Measurements from ENCODE around the gene GALNT9.
"Not testable (repeated sequence)": the region's sequence is repeated elsewhere in the genome, so short reads cannot be mapped to it uniquely, and the experiment has no call there.

The GALNT9 gene

DNA sequence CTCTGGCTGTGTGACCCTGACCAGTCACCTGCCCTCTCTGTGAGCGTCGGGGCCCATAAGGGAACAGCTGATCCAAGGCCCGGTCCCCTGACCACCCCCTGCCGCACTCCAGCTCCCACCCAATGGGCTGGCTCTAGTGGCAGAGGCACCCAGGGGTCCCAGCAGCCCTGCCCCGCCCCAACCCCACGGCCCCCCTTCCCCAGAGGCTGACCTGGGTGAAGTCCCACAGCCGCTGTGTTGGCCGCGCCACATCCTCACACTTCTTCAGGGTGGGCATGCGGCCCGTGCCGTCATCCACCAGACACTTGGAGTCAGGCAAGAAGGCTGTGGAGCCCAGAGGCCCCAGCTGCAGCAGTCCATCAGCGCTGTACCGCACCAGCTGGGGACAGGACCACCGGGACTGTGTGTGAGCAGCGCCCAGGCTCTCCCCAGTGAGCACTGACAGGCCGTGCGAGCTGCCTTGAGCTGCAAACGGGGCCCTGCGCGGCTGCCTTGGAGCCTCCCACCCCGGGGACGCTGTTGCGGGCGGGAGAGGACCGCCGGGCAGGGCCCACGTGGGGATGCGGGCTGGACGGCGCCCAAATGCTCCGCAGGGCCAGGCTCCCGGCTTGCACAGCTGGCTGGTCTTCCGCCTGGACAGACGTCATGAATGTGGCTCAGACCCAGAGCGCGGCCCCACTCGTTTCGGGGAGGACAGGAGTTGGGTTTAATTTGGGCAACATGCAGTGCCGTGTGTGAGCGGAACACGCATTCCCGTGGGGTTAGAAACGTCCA is 131.6 kb downstream of the GALNT9 start:
- Histone ChIP-seq H3K27me3 (ENCODE audit: insufficient read depth, low read length, poor library complexity) (no peaks in the 10 kb centered on the region), H3K4me2 (ENCODE audit: insufficient read depth, low read length) (no peak overlapping the region), H2AFZ (ENCODE audit: low read depth, low read length) (no peak overlapping the region), H3K36me3 (ENCODE audit: insufficient read depth, low read length) (no peaks in the 10 kb centered on the region), H3K4me3 (ENCODE audit: low read depth in 1 of 2, low read length in 2 of 2) (no peak overlapping the region), H3K9ac (ENCODE audit: low read depth, low read length) (no peak overlapping the region), H4K20me1 (ENCODE audit: insufficient read depth, low read length) (no peaks in the 10 kb centered on the region; the same call in 1 of the 2 replicates), H3K27ac (ENCODE audit: low read length) (no peak overlapping the region), H3K4me1 (ENCODE audit: insufficient read depth, low read length) (no peaks in the 10 kb centered on the region), H3K9me3 (ENCODE audit: insufficient read depth, low read length, severe bottlenecking) (peaks cover 5% of the 10 kb centered on the region), H3K79me2 (ENCODE audit: insufficient read depth, low read length) (no peaks in the 10 kb centered on the region)
- TF ChIP-seq, protein P1, sequence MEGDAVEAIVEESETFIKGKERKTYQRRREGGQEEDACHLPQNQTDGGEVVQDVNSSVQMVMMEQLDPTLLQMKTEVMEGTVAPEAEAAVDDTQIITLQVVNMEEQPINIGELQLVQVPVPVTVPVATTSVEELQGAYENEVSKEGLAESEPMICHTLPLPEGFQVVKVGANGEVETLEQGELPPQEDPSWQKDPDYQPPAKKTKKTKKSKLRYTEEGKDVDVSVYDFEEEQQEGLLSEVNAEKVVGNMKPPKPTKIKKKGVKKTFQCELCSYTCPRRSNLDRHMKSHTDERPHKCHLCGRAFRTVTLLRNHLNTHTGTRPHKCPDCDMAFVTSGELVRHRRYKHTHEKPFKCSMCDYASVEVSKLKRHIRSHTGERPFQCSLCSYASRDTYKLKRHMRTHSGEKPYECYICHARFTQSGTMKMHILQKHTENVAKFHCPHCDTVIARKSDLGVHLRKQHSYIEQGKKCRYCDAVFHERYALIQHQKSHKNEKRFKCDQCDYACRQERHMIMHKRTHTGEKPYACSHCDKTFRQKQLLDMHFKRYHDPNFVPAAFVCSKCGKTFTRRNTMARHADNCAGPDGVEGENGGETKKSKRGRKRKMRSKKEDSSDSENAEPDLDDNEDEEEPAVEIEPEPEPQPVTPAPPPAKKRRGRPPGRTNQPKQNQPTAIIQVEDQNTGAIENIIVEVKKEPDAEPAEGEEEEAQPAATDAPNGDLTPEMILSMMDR (IDR thresholded peaks at IDR 0.05; ENCODE audit: borderline replicate concordance, extremely low read depth, low read length, poor library complexity, severe bottlenecking): no peak
- TF ChIP-seq EZH2 (IDR thresholded peaks at IDR 0.05; ENCODE audit: borderline replicate concordance, low read depth, low read length, severe bottlenecking): no peak
- DNase-seq: no peak
- ATAC-seq (ENCODE audit: insufficient read depth, low read depth): no peak

DNA sequence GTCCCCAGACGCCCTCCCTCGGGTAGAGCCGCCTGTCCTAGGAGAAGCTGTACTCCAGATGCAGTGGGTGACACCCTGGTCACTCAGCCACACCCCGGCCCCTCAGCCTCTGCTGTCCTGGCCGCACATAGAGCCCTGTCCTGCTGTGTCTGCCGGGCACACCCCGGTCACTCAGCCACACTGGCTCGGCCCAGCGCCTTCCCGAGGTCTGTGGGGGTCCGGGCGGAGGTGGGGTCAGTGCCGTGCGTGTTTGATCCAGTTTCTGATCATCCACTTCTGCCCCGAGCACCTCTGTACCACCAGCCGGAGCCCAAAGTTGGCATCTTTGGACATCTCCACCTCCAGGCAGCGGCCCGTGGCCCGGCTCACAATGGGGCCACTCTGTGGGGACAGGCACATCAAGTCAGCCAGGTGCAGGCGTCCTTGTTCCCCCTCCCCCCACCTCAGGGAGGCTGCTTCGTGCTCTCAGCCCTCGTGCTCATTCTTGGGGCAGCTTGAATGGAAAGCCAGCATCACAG is 132.5 kb downstream of the GALNT9 start:
- Histone ChIP-seq H2AFZ (ENCODE audit: low read depth, low read length) (no peak overlapping the region), H4K20me1 (ENCODE audit: insufficient read depth, low read length) (no peaks in the 10 kb centered on the region), H3K27me3 (ENCODE audit: insufficient read depth, low read length, poor library complexity) (no peaks in the 10 kb centered on the region), H3K27ac (ENCODE audit: low read length) (no peak overlapping the region), H3K4me1 (ENCODE audit: insufficient read depth, low read length) (no peaks in the 10 kb centered on the region), H3K9me3 (ENCODE audit: insufficient read depth, low read length, severe bottlenecking) (peaks cover 5% of the 10 kb centered on the region), H3K4me2 (ENCODE audit: insufficient read depth, low read length) (no peak overlapping the region), H3K9ac (ENCODE audit: low read depth, low read length) (no peak overlapping the region), H3K4me3 (ENCODE audit: low read depth in 1 of 2, low read length in 2 of 2) (no peak overlapping the region), H3K79me2 (ENCODE audit: insufficient read depth, low read length) (no peaks in the 10 kb centered on the region), H3K36me3 (ENCODE audit: insufficient read depth, low read length) (no peaks in the 10 kb centered on the region)
- DNase-seq: no peak
- TF ChIP-seq, protein P1 (IDR thresholded peaks at IDR 0.05; ENCODE audit: borderline replicate concordance, extremely low read depth, low read length, poor library complexity, severe bottlenecking): no peak
- TF ChIP-seq EZH2 (IDR thresholded peaks at IDR 0.05; ENCODE audit: borderline replicate concordance, low read depth, low read length, severe bottlenecking): no peak
- no peak for ATAC-seq (ENCODE audit: insufficient read depth, low read depth)

DNA sequence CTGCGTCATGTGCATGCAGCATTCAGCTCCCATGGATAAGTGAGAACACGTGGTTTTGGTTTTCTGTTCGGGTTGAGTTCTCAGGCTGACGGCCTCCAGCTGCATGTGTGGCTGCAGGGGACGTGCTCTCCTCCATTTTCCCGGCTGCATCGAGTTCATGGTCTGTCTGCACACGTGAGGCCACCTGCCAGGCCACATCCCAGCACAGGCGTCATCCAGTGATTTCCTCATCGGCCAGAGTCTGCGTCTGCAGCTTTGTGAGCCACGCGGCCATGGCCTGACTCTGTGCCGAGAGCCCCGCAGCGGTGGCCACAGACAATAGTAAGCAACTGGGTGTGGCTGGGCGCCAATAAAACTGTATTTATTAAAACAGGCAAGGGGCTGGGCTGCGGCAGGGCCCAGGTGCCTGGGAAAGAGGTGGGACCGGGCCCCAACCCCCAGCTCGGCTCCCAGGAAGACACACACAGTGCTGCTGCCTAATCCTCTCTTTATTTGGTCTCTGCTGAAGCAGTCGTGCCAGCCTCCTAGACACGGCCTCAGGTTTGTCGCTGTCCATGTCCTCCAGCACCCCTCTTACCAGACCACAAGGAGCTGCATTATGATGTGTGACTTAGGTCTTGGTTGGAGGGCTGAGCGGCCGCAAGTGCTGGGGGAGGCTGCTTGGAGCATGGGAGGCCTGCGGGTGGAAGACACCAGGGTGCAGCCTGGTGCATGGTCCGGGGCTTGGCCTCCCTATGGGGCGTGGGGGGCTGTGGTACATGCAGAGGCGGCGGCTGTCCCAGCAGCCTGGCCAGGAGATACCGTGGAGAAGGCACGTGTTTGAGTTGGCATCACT is 133.1 kb downstream of the GALNT9 start:
- TF ChIP-seq, protein P1 (IDR thresholded peaks at IDR 0.05; ENCODE audit: borderline replicate concordance, extremely low read depth, low read length, poor library complexity, severe bottlenecking): no peak
- no peak for TF ChIP-seq EZH2 (IDR thresholded peaks at IDR 0.05; ENCODE audit: borderline replicate concordance, low read depth, low read length, severe bottlenecking)
- no peak overlapping the region for H3K27ac ChIP-seq (ENCODE audit: low read length)
- H4K20me1 ChIP-seq (ENCODE audit: insufficient read depth, low read length): no peaks in the 10 kb centered on the region
- peaks cover 5% of the 10 kb centered on the region for H3K9me3 ChIP-seq (ENCODE audit: insufficient read depth, low read length, severe bottlenecking)
- H3K4me2 ChIP-seq (ENCODE audit: insufficient read depth, low read length): no peak overlapping the region
- H3K79me2 ChIP-seq (ENCODE audit: insufficient read depth, low read length): no peaks in the 10 kb centered on the region
- H3K27me3 ChIP-seq (ENCODE audit: insufficient read depth, low read length, poor library complexity): no peaks in the 10 kb centered on the region
- H3K4me3 ChIP-seq (ENCODE audit: low read depth in 1 of 2, low read length in 2 of 2): no peak overlapping the region
- DNase-seq: no peak
- H3K4me1 ChIP-seq (ENCODE audit: insufficient read depth, low read length): peaks cover under 1% of the 10 kb centered on the region; the same call in 1 of the 2 replicates
- no peak overlapping the region for H3K9ac ChIP-seq (ENCODE audit: low read depth, low read length)
- H2AFZ ChIP-seq (ENCODE audit: low read depth, low read length): no peak overlapping the region
- ATAC-seq (ENCODE audit: insufficient read depth, low read depth): no peak
- H3K36me3 ChIP-seq (ENCODE audit: insufficient read depth, low read length): no peaks in the 10 kb centered on the region

DNA sequence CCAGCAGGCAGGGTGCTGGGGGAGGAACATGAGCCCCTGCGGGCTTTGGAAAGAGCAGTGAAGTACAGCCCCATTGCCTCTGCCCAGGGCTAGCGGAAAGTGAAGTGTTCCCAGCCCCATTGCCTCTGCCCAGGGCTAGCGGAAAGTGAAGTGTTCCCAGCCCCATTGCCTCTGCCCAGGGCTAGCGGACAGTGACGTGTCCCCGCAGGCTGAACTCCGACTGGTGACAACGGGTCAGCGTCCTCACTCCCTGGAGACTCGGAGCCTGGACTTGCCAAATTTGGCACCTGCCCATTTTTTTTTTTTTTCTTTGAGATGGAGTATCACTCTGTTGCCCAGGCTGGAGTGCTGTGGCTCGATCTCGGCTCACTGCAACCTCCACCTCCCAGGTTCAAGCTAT is 134.1 kb downstream of the GALNT9 start:
- not testable (repeated sequence) for H3K4me3 ChIP-seq (ENCODE audit: low read depth in 1 of 2, low read length in 2 of 2); H2AFZ ChIP-seq (ENCODE audit: low read depth, low read length); H3K79me2 ChIP-seq (ENCODE audit: insufficient read depth, low read length); DNase-seq; ATAC-seq (ENCODE audit: insufficient read depth, low read depth); H3K27ac ChIP-seq (ENCODE audit: low read length); H3K36me3 ChIP-seq (ENCODE audit: insufficient read depth, low read length); H3K9ac ChIP-seq (ENCODE audit: low read depth, low read length); H3K9me3 ChIP-seq (ENCODE audit: insufficient read depth, low read length, severe bottlenecking); H4K20me1 ChIP-seq (ENCODE audit: insufficient read depth, low read length); H3K4me2 ChIP-seq (ENCODE audit: insufficient read depth, low read length); H3K27me3 ChIP-seq (ENCODE audit: insufficient read depth, low read length, poor library complexity)
- H3K4me1 ChIP-seq (ENCODE audit: insufficient read depth, low read length): peaks cover 10% of the 10 kb centered on the region

Data from DND-41 (cell line).